ENCODE data around the gene ARHGAP24.
"Not testable (repeated sequence)": the region's sequence is repeated elsewhere in the genome, so short reads cannot be mapped to it uniquely, and the experiment has no call there.

Gene ARHGAP24

GRCh38 chr4:85812776-85813175 lies 337.8 kb downstream of the ARHGAP24 start:
- DNase-seq (ENCODE audit: low read depth, low spot score) = no peak

- no peak for DNase-seq (ENCODE audit: low read depth, low spot score)
Observed at GRCh38 chr4:85815796-85816459, 341.0 kb downstream of the ARHGAP24 start.

- DNase-seq (ENCODE audit: low read depth, low spot score) = no peak
Observed at GRCh38 chr4:85818700-85819099, 343.8 kb downstream of the ARHGAP24 start.

- not testable (repeated sequence) for DNase-seq (ENCODE audit: low read depth, low spot score)
Observed at GRCh38 chr4:85820101-85820500, 345.2 kb downstream of the ARHGAP24 start.

GRCh38 chr4:85821688-85822455 lies 346.9 kb downstream of the ARHGAP24 start:
- no peak for DNase-seq (ENCODE audit: low read depth, low spot score)

- DNase-seq (ENCODE audit: low read depth, low spot score) = no peak
Observed at GRCh38 chr4:85823295-85823694, 348.3 kb downstream of the ARHGAP24 start.

GRCh38 chr4:85824166-85824945 lies 349.4 kb downstream of the ARHGAP24 start:
- no peak for DNase-seq (ENCODE audit: low read depth, low spot score)

- DNase-seq (ENCODE audit: low read depth, low spot score) = no peak
Observed at GRCh38 chr4:85826060-85826678, 351.2 kb downstream of the ARHGAP24 start.

- DNase-seq (ENCODE audit: low read depth, low spot score) = no peak
Observed at GRCh38 chr4:85828027-85828890, 353.3 kb downstream of the ARHGAP24 start.

- DNase-seq (ENCODE audit: low read depth, low spot score) = no peak
Observed at GRCh38 chr4:85829276-85830051, 354.5 kb downstream of the ARHGAP24 start.

GRCh38 chr4:85831647-85832046 lies 356.7 kb downstream of the ARHGAP24 start:
- DNase-seq (ENCODE audit: low read depth, low spot score) = no peak

- no peak for DNase-seq (ENCODE audit: low read depth, low spot score)
Observed at GRCh38 chr4:85833302-85833701, 358.4 kb downstream of the ARHGAP24 start.

- no peak for DNase-seq (ENCODE audit: low read depth, low spot score)
Observed at GRCh38 chr4:85834934-85835333, 360.0 kb downstream of the ARHGAP24 start.

GRCh38 chr4:85836588-85837438 lies 361.9 kb downstream of the ARHGAP24 start:
- no peak for DNase-seq (ENCODE audit: low read depth, low spot score)

- no peak for DNase-seq (ENCODE audit: low read depth, low spot score)
Observed at GRCh38 chr4:85837439-85837733, 362.4 kb downstream of the ARHGAP24 start.

- DNase-seq (ENCODE audit: low read depth, low spot score) = not testable (repeated sequence)
Observed at GRCh38 chr4:85839981-85840451, 365.1 kb downstream of the ARHGAP24 start.

GRCh38 chr4:85842540-85842939 lies 367.6 kb downstream of the ARHGAP24 start:
- no peak for DNase-seq (ENCODE audit: low read depth, low spot score)

- not testable (repeated sequence) for DNase-seq (ENCODE audit: low read depth, low spot score)
Observed at GRCh38 chr4:85853740-85854139, 378.8 kb downstream of the ARHGAP24 start.

- no peak for DNase-seq (ENCODE audit: low read depth, low spot score)
Observed at GRCh38 chr4:85854546-85854945, 379.6 kb downstream of the ARHGAP24 start.

Data from activated CD4-positive, CD25-positive, alpha-beta regulatory T cell treated with anti-CD3 and anti-CD28 coated beads, Interleukin-2, amount 50 U/mL, for 16 hours (primary cell).